PFSK-1 (cell line): ENCODE data around the gene F10.

Source experiments
- POLR2AphosphoS5 ChIP-seq: IDR thresholded peaks from 2 replicates; pipeline ENCODE4 v1.6.1; 2012; ENCODE audit warnings: low read depth, mild to moderate bottlenecking, control low read depth, low read length, moderate library complexity
- REST ChIP-seq, 2 experiments: IDR thresholded peaks; 2 replicates each; pipeline versions ENCODE4 v1.6.1 to v1.8.0; 2011 to 2012; ENCODE audit warnings: low read depth in 2 of 2, low read length in 2 of 2, control low read depth in 1 of 2, inconsistent platforms in 1 of 2, mild to moderate bottlenecking in 1 of 2, moderate library complexity in 1 of 2; ENCODE audit not compliant: insufficient read depth in 1 of 2
- SIN3A ChIP-seq: IDR thresholded peaks from 2 replicates; pipeline ENCODE4 v1.6.1; 2012; ENCODE audit warnings: mild to moderate bottlenecking, low read length, moderate library complexity, borderline replicate concordance; ENCODE audit not compliant: insufficient read depth

GRCh38 chr13:113084943-113085540 is 37.6 kb upstream of the F10 start:
- TF ChIP-seq REST (IDR thresholded peaks at IDR 0.05; ENCODE audit: insufficient read depth in 1 of 2, low read depth in 2 of 2, low read length in 2 of 2) = no peak
- TF ChIP-seq SIN3A = no peak
- TF ChIP-seq POLR2AphosphoS5 = no peak
